Peyer's patch (tissue), 4 donors: ENCODE results near the gene PDIA5.

Experiments
- POLR2A ChIP-seq, 2 donors: fragments of 450-650 bp; IDR thresholded peaks; one replicate each; pipeline ENCODE4 v1.5.1; 2017; ENCODE audit warnings: antibody characterized with exemption in 2 of 2, mild to moderate bottlenecking in 2 of 2, moderate library complexity in 2 of 2
- TF ChIP-seq, protein P1 (sequence below), 6 experiments: fragments of 450-650 bp in 4 of 6; fragments of 200-600 bp in 2 of 6; sonication (generic) in 1 of 6; IDR thresholded peaks; one replicate each; pipeline ENCODE4 v1.5.1; 2017 to 2019; ENCODE audit warnings: antibody characterized with exemption in 6 of 6, mild to moderate bottlenecking in 3 of 6, moderate library complexity in 1 of 6

DNA sequence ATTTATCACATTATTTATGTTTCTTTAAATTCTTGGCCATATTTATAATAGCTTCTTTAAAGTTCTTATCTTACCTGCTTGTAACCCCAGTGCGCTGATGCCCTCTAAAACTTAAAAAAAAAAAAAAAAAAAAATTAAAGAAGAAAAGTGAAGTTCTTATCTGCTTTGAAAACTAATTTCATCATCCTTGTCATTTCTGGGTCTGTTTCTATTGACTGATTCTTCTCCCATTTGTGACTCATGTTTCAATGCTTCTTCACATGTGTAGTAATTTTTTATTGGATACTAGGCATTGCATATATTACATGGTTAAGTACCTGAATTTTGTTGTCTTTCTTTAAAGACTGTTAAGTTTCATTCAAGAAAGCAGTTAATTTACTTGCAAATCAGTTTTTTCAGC lies 131.5 kb downstream of the PDIA5 start:
- TF ChIP-seq, protein P1, sequence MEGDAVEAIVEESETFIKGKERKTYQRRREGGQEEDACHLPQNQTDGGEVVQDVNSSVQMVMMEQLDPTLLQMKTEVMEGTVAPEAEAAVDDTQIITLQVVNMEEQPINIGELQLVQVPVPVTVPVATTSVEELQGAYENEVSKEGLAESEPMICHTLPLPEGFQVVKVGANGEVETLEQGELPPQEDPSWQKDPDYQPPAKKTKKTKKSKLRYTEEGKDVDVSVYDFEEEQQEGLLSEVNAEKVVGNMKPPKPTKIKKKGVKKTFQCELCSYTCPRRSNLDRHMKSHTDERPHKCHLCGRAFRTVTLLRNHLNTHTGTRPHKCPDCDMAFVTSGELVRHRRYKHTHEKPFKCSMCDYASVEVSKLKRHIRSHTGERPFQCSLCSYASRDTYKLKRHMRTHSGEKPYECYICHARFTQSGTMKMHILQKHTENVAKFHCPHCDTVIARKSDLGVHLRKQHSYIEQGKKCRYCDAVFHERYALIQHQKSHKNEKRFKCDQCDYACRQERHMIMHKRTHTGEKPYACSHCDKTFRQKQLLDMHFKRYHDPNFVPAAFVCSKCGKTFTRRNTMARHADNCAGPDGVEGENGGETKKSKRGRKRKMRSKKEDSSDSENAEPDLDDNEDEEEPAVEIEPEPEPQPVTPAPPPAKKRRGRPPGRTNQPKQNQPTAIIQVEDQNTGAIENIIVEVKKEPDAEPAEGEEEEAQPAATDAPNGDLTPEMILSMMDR (IDR thresholded peaks at IDR 0.05) = no peak
- TF ChIP-seq POLR2A (IDR thresholded peaks at IDR 0.05) = no peak
